HL-60 (cell line): Measurements from ENCODE around the gene BAZ1B.
A peak's percentile ranks its signal among the peaks of the same experiment; 100 is the strongest.
"Not testable (repeated sequence)": the region's sequence is repeated elsewhere in the genome, so short reads cannot be mapped to it uniquely, and the experiment has no call there.

Experiments
- DNase-seq, 2 experiments: peaks; one replicate each; pipeline ENCODE4 v3.0.0-alpha.2; 2010 to 2020; ENCODE audit warnings: low read depth in 1 of 2, low spot score in 1 of 2
- H3K27ac ChIP-seq: fragments of 250-450 bp; sonication (Bioruptor Pico); replicated peaks from 2 replicates; pipeline ENCODE4 v1.5.1; 2020; ENCODE audit warnings: mild to moderate bottlenecking, moderate library complexity
- H3K27me3 ChIP-seq: fragments of 250-450 bp; sonication (Bioruptor Pico); 2 replicates; pipeline ENCODE4 v1.5.1; 2021; ENCODE audit warnings: mild to moderate bottlenecking, moderate library complexity; ENCODE audit not compliant: insufficient read depth, poor library complexity, severe bottlenecking
- H3K4me3 ChIP-seq: replicated peaks from 2 replicates; pipeline ENCODE4 v1.5.1; 2011; ENCODE audit warnings: mild to moderate bottlenecking, control low read depth, low read length; ENCODE audit not compliant: insufficient read depth
- GABPA ChIP-seq: IDR thresholded peaks from 2 replicates; pipeline ENCODE4 v1.6.1; 2012; ENCODE audit warnings: low read depth
- POLR2AphosphoS5 ChIP-seq: IDR thresholded peaks from 2 replicates; pipeline ENCODE4 v1.6.1; 2012; ENCODE audit warnings: low read depth
- SPI1 ChIP-seq: IDR thresholded peaks from 2 replicates; pipeline ENCODE4 v1.6.1; 2012; ENCODE audit warnings: low read depth, mild to moderate bottlenecking, borderline replicate concordance
- TF ChIP-seq, protein P1 (sequence below): IDR thresholded peaks from 2 replicates; pipeline ENCODE4 v1.6.1; 2012; ENCODE audit warnings: low read depth; ENCODE audit not compliant: insufficient replicate concordance
- TF ChIP-seq, protein P2 (sequence below): IDR thresholded peaks from one replicate; pipeline ENCODE4 v1.5.1; 2011; ENCODE audit warnings: low read length, control low read depth, inconsistent platforms; ENCODE audit not compliant: insufficient read depth

BAZ1B gene

DNA sequence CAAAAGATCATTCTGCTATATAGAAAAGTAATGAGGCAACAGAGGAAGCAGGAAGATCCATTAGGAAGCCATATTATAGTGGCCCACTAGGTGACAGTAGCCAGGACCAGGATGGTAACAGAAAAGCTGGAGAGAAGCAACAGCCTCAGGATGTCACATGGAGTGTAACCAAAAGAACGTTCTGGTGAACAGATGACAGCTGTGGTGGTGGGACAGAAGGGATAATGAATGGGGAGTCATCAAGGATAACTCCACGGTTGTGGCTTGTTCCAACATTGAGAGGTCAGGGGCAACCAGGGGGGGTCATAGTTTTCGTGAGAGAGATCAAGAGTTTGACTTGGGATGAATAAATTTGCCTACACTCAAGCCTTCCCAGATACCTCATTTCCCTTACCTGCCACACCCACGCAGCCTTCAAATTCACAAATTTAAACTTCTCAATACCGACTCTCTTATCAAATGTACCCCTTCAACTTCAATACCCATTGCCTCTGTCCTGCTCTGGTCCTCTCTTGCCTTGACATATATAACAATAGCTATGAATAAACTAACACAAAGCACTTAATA lies 47.0 kb upstream of the BAZ1B start:
- Histone ChIP-seq H3K27ac (no peak overlapping the region), H3K27me3 (no peaks in the 10 kb centered on the region), H3K4me3 (no peak overlapping the region)
- DNase-seq = no peak
- TF ChIP-seq POLR2AphosphoS5 = no peak
- TF ChIP-seq, protein P1, sequence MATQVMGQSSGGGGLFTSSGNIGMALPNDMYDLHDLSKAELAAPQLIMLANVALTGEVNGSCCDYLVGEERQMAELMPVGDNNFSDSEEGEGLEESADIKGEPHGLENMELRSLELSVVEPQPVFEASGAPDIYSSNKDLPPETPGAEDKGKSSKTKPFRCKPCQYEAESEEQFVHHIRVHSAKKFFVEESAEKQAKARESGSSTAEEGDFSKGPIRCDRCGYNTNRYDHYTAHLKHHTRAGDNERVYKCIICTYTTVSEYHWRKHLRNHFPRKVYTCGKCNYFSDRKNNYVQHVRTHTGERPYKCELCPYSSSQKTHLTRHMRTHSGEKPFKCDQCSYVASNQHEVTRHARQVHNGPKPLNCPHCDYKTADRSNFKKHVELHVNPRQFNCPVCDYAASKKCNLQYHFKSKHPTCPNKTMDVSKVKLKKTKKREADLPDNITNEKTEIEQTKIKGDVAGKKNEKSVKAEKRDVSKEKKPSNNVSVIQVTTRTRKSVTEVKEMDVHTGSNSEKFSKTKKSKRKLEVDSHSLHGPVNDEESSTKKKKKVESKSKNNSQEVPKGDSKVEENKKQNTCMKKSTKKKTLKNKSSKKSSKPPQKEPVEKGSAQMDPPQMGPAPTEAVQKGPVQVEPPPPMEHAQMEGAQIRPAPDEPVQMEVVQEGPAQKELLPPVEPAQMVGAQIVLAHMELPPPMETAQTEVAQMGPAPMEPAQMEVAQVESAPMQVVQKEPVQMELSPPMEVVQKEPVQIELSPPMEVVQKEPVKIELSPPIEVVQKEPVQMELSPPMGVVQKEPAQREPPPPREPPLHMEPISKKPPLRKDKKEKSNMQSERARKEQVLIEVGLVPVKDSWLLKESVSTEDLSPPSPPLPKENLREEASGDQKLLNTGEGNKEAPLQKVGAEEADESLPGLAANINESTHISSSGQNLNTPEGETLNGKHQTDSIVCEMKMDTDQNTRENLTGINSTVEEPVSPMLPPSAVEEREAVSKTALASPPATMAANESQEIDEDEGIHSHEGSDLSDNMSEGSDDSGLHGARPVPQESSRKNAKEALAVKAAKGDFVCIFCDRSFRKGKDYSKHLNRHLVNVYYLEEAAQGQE = no peak
- TF ChIP-seq, protein P2, sequence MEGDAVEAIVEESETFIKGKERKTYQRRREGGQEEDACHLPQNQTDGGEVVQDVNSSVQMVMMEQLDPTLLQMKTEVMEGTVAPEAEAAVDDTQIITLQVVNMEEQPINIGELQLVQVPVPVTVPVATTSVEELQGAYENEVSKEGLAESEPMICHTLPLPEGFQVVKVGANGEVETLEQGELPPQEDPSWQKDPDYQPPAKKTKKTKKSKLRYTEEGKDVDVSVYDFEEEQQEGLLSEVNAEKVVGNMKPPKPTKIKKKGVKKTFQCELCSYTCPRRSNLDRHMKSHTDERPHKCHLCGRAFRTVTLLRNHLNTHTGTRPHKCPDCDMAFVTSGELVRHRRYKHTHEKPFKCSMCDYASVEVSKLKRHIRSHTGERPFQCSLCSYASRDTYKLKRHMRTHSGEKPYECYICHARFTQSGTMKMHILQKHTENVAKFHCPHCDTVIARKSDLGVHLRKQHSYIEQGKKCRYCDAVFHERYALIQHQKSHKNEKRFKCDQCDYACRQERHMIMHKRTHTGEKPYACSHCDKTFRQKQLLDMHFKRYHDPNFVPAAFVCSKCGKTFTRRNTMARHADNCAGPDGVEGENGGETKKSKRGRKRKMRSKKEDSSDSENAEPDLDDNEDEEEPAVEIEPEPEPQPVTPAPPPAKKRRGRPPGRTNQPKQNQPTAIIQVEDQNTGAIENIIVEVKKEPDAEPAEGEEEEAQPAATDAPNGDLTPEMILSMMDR = no peak
- TF ChIP-seq SPI1 = no peak
- TF ChIP-seq GABPA = no peak

DNA sequence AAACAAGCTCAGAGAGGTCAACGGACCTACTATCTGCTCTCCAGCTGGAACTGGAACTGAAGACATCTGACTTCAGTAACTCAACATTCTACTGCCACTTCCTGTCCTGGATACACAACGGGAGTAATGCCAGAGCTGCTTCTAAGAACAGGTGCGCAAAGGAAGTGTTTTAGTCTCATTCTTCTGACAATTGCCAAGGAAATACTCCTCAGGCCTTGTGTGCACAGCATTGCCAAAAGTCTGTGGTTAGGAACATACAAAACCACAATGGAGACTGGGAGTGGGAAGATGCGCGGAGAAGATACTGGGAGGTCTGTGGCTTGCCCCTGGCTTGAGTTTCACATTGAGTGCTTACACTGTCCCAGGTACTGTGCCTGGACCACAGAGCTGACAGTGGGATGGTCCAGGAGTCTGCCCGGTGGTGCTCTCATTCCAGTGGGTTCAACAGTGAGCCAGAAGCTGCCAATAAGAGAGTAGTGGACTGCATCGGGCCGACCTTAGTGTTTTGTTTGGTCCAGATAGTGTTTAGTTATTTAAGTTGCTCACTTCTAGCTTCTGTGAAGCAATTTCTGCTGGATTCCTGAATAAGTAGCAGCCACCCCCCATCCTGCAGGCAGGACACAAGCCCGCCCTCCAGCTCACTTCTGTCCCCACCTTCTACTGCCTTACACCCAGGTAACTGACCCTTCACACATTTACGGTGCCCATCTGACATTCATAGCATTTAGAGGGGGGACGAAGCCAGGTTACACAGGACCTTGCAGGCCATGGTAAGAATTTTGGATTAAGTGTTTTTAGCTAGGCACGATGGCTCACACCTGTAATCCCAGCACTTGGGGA lies 46.0 kb upstream of the BAZ1B start:
- Histone ChIP-seq H3K4me3 (no peak overlapping the region), H3K27ac (no peak overlapping the region), H3K27me3 (no peaks in the 10 kb centered on the region)
- TF ChIP-seq SPI1 (peak; percentile 21; the same call in 1 of the 2 replicates), POLR2AphosphoS5 (no peak)
- DNase-seq = no peak

DNA sequence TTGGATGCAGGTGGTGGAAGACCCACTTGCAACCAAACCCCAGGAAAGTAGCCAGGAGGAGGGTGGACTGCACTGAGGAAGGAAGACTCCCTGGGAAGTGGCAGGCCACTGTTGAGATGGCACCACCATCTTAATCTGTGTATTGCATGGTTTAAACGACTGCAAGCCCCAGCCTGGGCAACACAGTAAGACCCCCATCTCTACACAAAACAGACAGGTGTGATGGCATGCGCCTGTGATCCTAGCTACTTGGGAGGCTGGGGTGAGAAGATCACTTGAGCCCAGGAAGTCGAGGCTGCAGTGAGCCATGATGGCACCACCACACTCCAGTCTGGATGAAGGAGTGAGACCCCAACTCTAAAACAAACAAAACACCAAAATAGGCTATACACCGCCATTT lies 45.0 kb upstream of the BAZ1B start:
- Histone ChIP-seq H3K27ac (no peak overlapping the region), H3K4me3 (no peak overlapping the region), H3K27me3 (no peaks in the 10 kb centered on the region)
- TF ChIP-seq, protein P1 = no peak
- TF ChIP-seq, protein P2 = no peak
- TF ChIP-seq POLR2AphosphoS5 (no peak), GABPA (no peak), SPI1 (no peak)
- no peak for DNase-seq

DNA sequence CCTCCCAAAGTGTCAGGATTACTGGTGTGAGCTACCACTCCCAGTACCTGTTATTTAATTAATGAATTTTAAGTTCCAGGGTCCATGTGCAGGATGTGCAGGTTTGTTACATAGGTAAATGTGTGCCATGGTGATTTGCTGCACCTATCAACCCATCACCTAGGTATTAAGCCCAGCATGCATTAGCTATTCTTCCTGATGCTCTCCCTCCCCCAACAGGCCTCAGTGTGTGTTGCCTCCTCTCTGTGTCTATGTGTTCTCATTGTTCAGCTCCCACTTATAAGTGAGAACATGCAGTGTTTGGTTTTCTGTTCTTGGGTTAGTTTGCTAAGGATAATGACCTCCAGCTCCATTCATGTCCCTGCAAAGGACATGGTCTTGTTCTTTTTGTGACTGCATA lies 44.3 kb upstream of the BAZ1B start:
- H3K27me3 ChIP-seq, H3K27ac ChIP-seq, H3K4me3 ChIP-seq, DNase-seq: not testable (repeated sequence)
